OCI-LY3 (cell line): Measurements from ENCODE around the gene PSME1.

Source experiments
- H2AFZ ChIP-seq: fragments of 200-600, 300-600 bp; shearing (Covaris generic); 2 replicates; pipeline ENCODE4 v1.6.0; 2014; ENCODE audit warnings: antibody characterized with exemption, low read depth, low read length
- H3K27ac ChIP-seq: fragments of 200-600, 300-600 bp; sonication (generic); 2 replicates; pipeline ENCODE4 v1.5.1; 2014; ENCODE audit warnings: mild to moderate bottlenecking, low read length, moderate library complexity, mixed read lengths
- H3K27me3 ChIP-seq: fragments of 200-600, 300-600 bp; sonication (generic); 2 replicates; pipeline ENCODE4 v1.6.1; 2014; ENCODE audit warnings: low read depth, low read length, mixed read lengths
- H3K36me3 ChIP-seq: fragments of 200-600, 300-600 bp; sonication (generic); replicated peaks from 2 replicates; pipeline ENCODE3; 2014; ENCODE audit warnings: low read depth, low read length, mixed read lengths
- H3K4me1 ChIP-seq: fragments of 300-600, 200-600 bp; sonication (generic); 2 replicates; pipeline ENCODE4 v1.6.1; 2014; ENCODE audit warnings: low read length, mixed read lengths
- H3K4me2 ChIP-seq: fragments of 200-600, 300-600 bp; sonication (generic); 2 replicates; pipeline ENCODE4 v1.6.1; 2014; ENCODE audit warnings: low read length, mixed read lengths
- H3K4me3 ChIP-seq: fragments of 300-600, 200-600 bp; sonication (generic); 2 replicates; pipeline ENCODE4 v1.5.1; 2014; ENCODE audit warnings: antibody characterized with exemption, mild to moderate bottlenecking, low read length, moderate library complexity
- H3K79me2 ChIP-seq: fragments of 300-600, 200-600 bp; shearing (Covaris generic); 2 replicates; pipeline ENCODE4 v1.6.1; 2014; ENCODE audit warnings: mild to moderate bottlenecking, low read length, mixed read lengths
- H3K9ac ChIP-seq: fragments of 300-600, 200-600 bp; shearing (Covaris generic); 2 replicates; pipeline ENCODE4 v1.6.0; 2014; ENCODE audit warnings: mild to moderate bottlenecking, low read length, moderate library complexity
- H3K9me3 ChIP-seq: fragments of 200-600, 300-600 bp; shearing (Covaris generic); 2 replicates; pipeline ENCODE4 v1.6.1; 2014; ENCODE audit warnings: low read length, mixed read lengths; ENCODE audit not compliant: insufficient read depth
- H4K20me1 ChIP-seq: fragments of 200-600, 300-600 bp; sonication (generic); 2 replicates; pipeline ENCODE4 v1.6.1; 2016; ENCODE audit warnings: low read length, mixed read lengths; ENCODE audit not compliant: insufficient read depth
- CTCF ChIP-seq: fragments of 200-600, 300-600 bp; sonication (generic); IDR thresholded peaks from 2 replicates; pipeline ENCODE4 v1.5.1; 2014; ENCODE audit warnings: antibody characterized with exemption, low read length, low read depth
- EZH2phosphoT487 ChIP-seq: fragments of 200-600 bp; shearing (Covaris generic); IDR thresholded peaks from 2 replicates; pipeline ENCODE4 v1.6.1; 2018; ENCODE audit warnings: antibody characterized with exemption, mixed run types, low read depth

Gene PSME1

DNA sequence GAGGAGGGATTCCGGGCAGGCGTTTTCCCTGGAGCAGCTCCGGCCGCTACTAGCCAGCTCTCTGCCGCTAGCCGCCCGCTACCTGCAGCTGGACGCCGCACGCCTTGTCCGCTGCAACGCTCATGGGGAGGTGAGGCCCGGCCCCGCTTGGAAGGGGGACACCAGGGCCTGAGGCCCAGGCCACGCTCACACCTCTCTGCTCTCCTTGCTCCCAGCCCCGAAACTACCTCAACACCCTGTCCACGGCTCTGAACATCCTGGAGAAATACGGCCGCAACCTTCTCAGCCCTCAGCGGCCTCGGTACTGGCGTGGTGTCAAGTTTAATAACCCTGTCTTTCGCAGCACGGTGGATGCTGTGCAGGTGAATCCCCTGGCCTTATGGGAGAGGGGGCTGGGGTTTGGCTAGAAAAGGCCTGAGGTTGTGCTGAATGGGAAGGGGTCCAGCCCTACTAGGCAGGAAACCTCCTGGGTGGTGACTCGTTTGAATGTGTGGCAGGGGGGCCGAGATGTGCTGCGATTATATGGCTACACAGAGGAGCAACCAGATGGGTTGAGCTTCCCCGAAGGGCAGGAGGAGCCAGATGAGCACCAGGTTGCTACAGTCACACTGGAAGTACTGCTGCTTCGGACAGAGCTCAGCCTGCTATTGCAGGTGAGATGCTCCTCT is 11.9 kb downstream of the PSME1 start:
- Histone ChIP-seq H4K20me1 (0 out of 2 replicates have a peak, but pooled peaks cover 2% of the 10 kb centered on the region), H3K4me2 (peak overlapping the region; percentile 94), H2AFZ (no peak overlapping the region), H3K4me3 (peak overlapping the region; percentile 78), H3K36me3 (peaks cover 40% of the 10 kb centered on the region), H3K4me1 (peaks cover 20% of the 10 kb centered on the region), H3K9me3 (no peaks in the 10 kb centered on the region), H3K9ac (peak overlapping the region; percentile 75), H3K79me2 (peaks cover 41% of the 10 kb centered on the region), H3K27me3 (no peaks in the 10 kb centered on the region), H3K27ac (peak overlapping the region; percentile 46)
- no peak for TF ChIP-seq CTCF
- TF ChIP-seq EZH2phosphoT487, result no peak

DNA sequence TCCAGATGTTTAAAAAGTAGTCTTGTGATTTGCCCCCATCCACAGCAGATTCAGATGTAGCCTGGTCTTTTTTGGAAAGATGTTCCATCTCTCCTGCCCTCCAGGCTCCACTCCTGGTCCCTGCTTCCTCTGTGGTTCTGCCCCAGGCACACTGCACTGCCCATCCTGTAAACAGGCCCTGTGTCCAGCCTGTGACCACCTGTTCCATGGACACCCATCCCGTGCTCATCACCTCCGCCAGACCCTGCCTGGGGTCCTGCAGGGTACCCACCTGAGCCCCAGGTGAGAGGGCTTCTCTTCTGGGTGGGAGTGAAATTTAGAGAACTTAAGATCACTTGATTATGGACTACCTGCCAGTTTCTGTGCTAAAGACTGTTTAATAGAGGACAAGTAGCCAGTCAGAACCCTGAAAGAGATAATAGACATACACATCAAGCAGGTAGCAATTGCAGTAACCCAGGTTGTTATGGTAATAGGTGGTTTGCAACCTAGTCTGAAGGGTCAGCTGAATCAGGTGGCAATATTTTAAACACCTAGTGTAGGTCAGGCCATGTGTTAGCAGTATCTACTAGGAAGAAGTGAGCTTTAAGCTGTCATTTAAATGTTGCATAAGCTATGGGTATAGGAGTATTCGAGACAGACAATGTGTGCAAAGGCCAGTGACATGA is 13.4 kb downstream of the PSME1 start:
- TF ChIP-seq EZH2phosphoT487 (no peak), CTCF (no peak)
- 0 out of 2 replicates have a peak, but pooled peaks cover 2% of the 10 kb centered on the region for H4K20me1 ChIP-seq

GRCh38 chr14:24150061-24150460 is 14.1 kb downstream of the PSME1 start:
- Histone ChIP-seq H3K36me3 (peaks cover 39% of the 10 kb centered on the region), H4K20me1 (0 out of 2 replicates have a peak, but pooled peaks cover 2% of the 10 kb centered on the region), H3K9ac (no peak overlapping the region)

More for the DNA sequence above, 13.4 kb downstream of the PSME1 start:
- H2AFZ ChIP-seq, result no peak overlapping the region
- no peaks in the 10 kb centered on the region for H3K9me3 ChIP-seq
- peaks cover 41% of the 10 kb centered on the region for H3K79me2 ChIP-seq
- H3K27me3 ChIP-seq, result no peaks in the 10 kb centered on the region
- H3K27ac ChIP-seq, result no peak overlapping the region
- H3K4me2 ChIP-seq, result no peak overlapping the region
- peaks cover 19% of the 10 kb centered on the region for H3K4me1 ChIP-seq
- peaks cover 37% of the 10 kb centered on the region for H3K36me3 ChIP-seq
- H3K9ac ChIP-seq, result no peak overlapping the region
- no peak overlapping the region for H3K4me3 ChIP-seq

More at GRCh38 chr14:24150061-24150460, 14.1 kb downstream of the PSME1 start:
- no peak overlapping the region for H3K4me2 ChIP-seq
- no peak for TF ChIP-seq CTCF
- TF ChIP-seq EZH2phosphoT487, result no peak
- peaks cover 35% of the 10 kb centered on the region for H3K79me2 ChIP-seq
- H3K9me3 ChIP-seq, result no peaks in the 10 kb centered on the region
- H3K4me1 ChIP-seq, result peaks cover 14% of the 10 kb centered on the region
- H2AFZ ChIP-seq, result no peak overlapping the region
- no peaks in the 10 kb centered on the region for H3K27me3 ChIP-seq
- H3K4me3 ChIP-seq, result no peak overlapping the region
- H3K27ac ChIP-seq, result no peak overlapping the region
